Tibial nerve (tissue), 4 donors: Measurements from ENCODE around the gene MANBA.

Experiments used
- CTCF ChIP-seq, 5 experiments: fragments of 200-600 bp in 3 of 5; fragments of 450-650 bp in 2 of 5; sonication (generic) in 3 of 5; IDR thresholded peaks; one replicate each; pipeline ENCODE4 v1.5.1; 2016 to 2019; ENCODE audit warnings: antibody characterized with exemption in 5 of 5, mild to moderate bottlenecking in 3 of 5, moderate library complexity in 2 of 5
- EP300 ChIP-seq, 2 donors: sonication (generic); formaldehyde crosslinking; IDR thresholded peaks; one replicate each; pipeline ENCODE4 v1.6.1; 2017; ENCODE audit warnings: antibody characterized with exemption in 2 of 2, mild to moderate bottlenecking in 1 of 2
- POLR2A ChIP-seq, 2 donors: fragments of 450-650 bp; IDR thresholded peaks; one replicate each; pipeline ENCODE4 v1.6.1; 2017; ENCODE audit warnings: antibody characterized with exemption in 2 of 2, mild to moderate bottlenecking in 2 of 2, moderate library complexity in 2 of 2

GRCh38 chr4:102625232-102625930 lies 135.4 kb downstream of the MANBA start:
- TF ChIP-seq EP300 (IDR thresholded peaks at IDR 0.05) (no peak), POLR2A (IDR thresholded peaks at IDR 0.05) (no peak), CTCF (IDR thresholded peaks at IDR 0.05) (peak in 3 of 5 experiments; percentile 26 to 35 (median 29))
